NCI-H226 (cell line): ENCODE measurements around the gene PLCB4.

Experiments used
- DNase-seq: peaks from one replicate; pipeline ENCODE4 v3.0.0-alpha.2; 2015

The PLCB4 gene

GRCh38 chr20:9413001-9413400 lies 344.1 kb downstream of the PLCB4 start:
- no peak for DNase-seq

- DNase-seq = no peak
These were observed 346.5 kb downstream of the PLCB4 start for GRCh38 chr20:9415426-9415825.

GRCh38 chr20:9416421-9416820 lies 347.5 kb downstream of the PLCB4 start:
- DNase-seq = no peak

GRCh38 chr20:9417665-9418064 lies 348.8 kb downstream of the PLCB4 start:
- DNase-seq = peak; percentile 71

GRCh38 chr20:9422321-9423057 lies 353.6 kb downstream of the PLCB4 start:
- no peak for DNase-seq

- no peak for DNase-seq
These were observed 355.7 kb downstream of the PLCB4 start for GRCh38 chr20:9424551-9424950.

- no peak for DNase-seq
These were observed 358.8 kb downstream of the PLCB4 start for GRCh38 chr20:9427430-9428291.

- no peak for DNase-seq
These were observed 359.4 kb downstream of the PLCB4 start for GRCh38 chr20:9428292-9428607.

GRCh38 chr20:9439806-9440205 lies 370.9 kb downstream of the PLCB4 start:
- DNase-seq = no peak

- peak; percentile 63 for DNase-seq
These were observed 372.0 kb downstream of the PLCB4 start for GRCh38 chr20:9440892-9441291.

GRCh38 chr20:9441948-9442347 lies 373.1 kb downstream of the PLCB4 start:
- no peak for DNase-seq

GRCh38 chr20:9442858-9443257 lies 374.0 kb downstream of the PLCB4 start:
- DNase-seq = no peak

GRCh38 chr20:9444921-9445320 lies 376.0 kb downstream of the PLCB4 start:
- no peak for DNase-seq

- DNase-seq = no peak
These were observed 378.3 kb downstream of the PLCB4 start for GRCh38 chr20:9447182-9447581.

- no peak for DNase-seq
These were observed 384.3 kb downstream of the PLCB4 start for GRCh38 chr20:9453201-9453600.

- no peak for DNase-seq
These were observed 385.9 kb downstream of the PLCB4 start for GRCh38 chr20:9454791-9455190.

GRCh38 chr20:9457136-9457535 lies 388.2 kb downstream of the PLCB4 start:
- no peak for DNase-seq

GRCh38 chr20:9458138-9458796 lies 389.4 kb downstream of the PLCB4 start:
- DNase-seq = no peak

GRCh38 chr20:9460518-9460917 lies 391.6 kb downstream of the PLCB4 start:
- peak; percentile 6 for DNase-seq

- DNase-seq = no peak
These were observed 399.1 kb downstream of the PLCB4 start for GRCh38 chr20:9467995-9468394.

- DNase-seq = no peak
These were observed 406.0 kb downstream of the PLCB4 start for GRCh38 chr20:9474835-9475415.

GRCh38 chr20:9475456-9475855 lies 406.6 kb downstream of the PLCB4 start:
- DNase-seq = no peak

- no peak for DNase-seq
These were observed 407.3 kb downstream of the PLCB4 start for GRCh38 chr20:9476174-9476573.

- no peak for DNase-seq
These were observed 407.8 kb downstream of the PLCB4 start for GRCh38 chr20:9476637-9477036.
